Ascending aorta (tissue), 2 donors: ENCODE measurements around the gene KRTAP21-2. TPM values are rescaled to one million over a fixed set of nuclear protein-coding genes. Genes with fewer than 3 reads are reported as not detected.
"Not testable (repeated sequence)": the region's sequence is repeated elsewhere in the genome, so short reads cannot be mapped to it uniquely, and the experiment has no call there.

Source experiments
- DNase-seq, 2 donors: peaks; one replicate each; pipeline ENCODE4 v3.0.0-alpha.2; 2019; ENCODE audit warnings: low spot score in 2 of 2
- H3K27ac ChIP-seq, 2 donors: fragments of 200-600 bp; sonication (generic); one replicate each; pipeline ENCODE4 v1.5.1; 2016 to 2017; ENCODE audit warnings: mild to moderate bottlenecking in 1 of 2
- H3K27me3 ChIP-seq: fragments of 200-600 bp; sonication (generic); one replicate; pipeline ENCODE4 v1.5.1; 2017
- H3K36me3 ChIP-seq, 2 donors: fragments of 200-600 bp; sonication (generic); one replicate each; pipeline ENCODE4 v1.5.1; 2016
- H3K4me1 ChIP-seq, 2 donors: fragments of 200-600 bp; sonication (generic); one replicate each; pipeline ENCODE4 v1.5.1; 2016 to 2017; ENCODE audit warnings: mild to moderate bottlenecking in 1 of 2
- H3K4me3 ChIP-seq, 2 donors: fragments of 200-600 bp; sonication (generic); one replicate each; pipeline ENCODE4 v1.5.1; 2016 to 2017; ENCODE audit warnings: mild to moderate bottlenecking in 1 of 2
- H3K9me3 ChIP-seq, 2 donors: fragments of 200-600 bp; sonication (generic); one replicate each; pipeline ENCODE4 v1.5.1; 2016
- CTCF ChIP-seq, 3 experiments: fragments of 200-600 bp in 2 of 3; fragments of 450-650 bp in 1 of 3; sonication (generic) in 2 of 3; IDR thresholded peaks; one replicate each; pipeline ENCODE4 v1.5.1; 2016 to 2019; ENCODE audit warnings: antibody characterized with exemption in 3 of 3, mild to moderate bottlenecking in 1 of 3, moderate library complexity in 1 of 3
- intact Hi-C: fragments of 100-400 bp; cut with DNase I; formaldehyde crosslinking; loops from one replicate; pipeline ENCODE4 v1.15.1; 2023
- total RNA-seq: library from RNA; depleted of rRNA; stranded (reverse); fragments of >200 nt; gene quantifications from one replicate; pipeline ENCODE4 v1.1.0, GENCODE V29; 2016

The KRTAP21-2 gene
- total RNA-seq, 1 donor from 2014 or later, result not detected

- H3K27ac ChIP-seq, result no peak overlapping the region
- no peaks in the 10 kb centered on the region for H3K27me3 ChIP-seq
- no peaks in the 10 kb centered on the region for H3K4me1 ChIP-seq
- H3K9me3 ChIP-seq, result no peaks in the 10 kb centered on the region
- TF ChIP-seq CTCF (IDR thresholded peaks at IDR 0.05), result no peak
- intact Hi-C loops, result no loop called here
- no peak for DNase-seq
- no peak overlapping the region for H3K4me3 ChIP-seq
- no peaks in the 10 kb centered on the region for H3K36me3 ChIP-seq
Measured at GRCh38 chr21:30758306-30758705, 11.2 kb upstream of the KRTAP21-2 start.

- intact Hi-C loops, H3K4me1 ChIP-seq, DNase-seq, H3K27ac ChIP-seq, H3K9me3 ChIP-seq, H3K27me3 ChIP-seq, H3K4me3 ChIP-seq, H3K36me3 ChIP-seq: not testable (repeated sequence)
Measured at GRCh38 chr21:30755328-30755727, 8.3 kb upstream of the KRTAP21-2 start, which contains the start of gene KRTAP21-1. Gene KRTAP21-1, minus strand, starts transcription at chr21:30755428. Its CDS starts 50 bp downstream, at chr21:30755378.

GRCh38 chr21:30740462-30740861 is 6.6 kb downstream of the KRTAP21-2 start:
- H3K9me3 ChIP-seq, result no peaks in the 10 kb centered on the region
- no peaks in the 10 kb centered on the region for H3K36me3 ChIP-seq
- H3K27ac ChIP-seq, result no peak overlapping the region
- H3K4me3 ChIP-seq, result no peak overlapping the region
- TF ChIP-seq CTCF (IDR thresholded peaks at IDR 0.05), result no peak
- intact Hi-C loops, result no loop called here
- H3K4me1 ChIP-seq, result no peaks in the 10 kb centered on the region
- no peaks in the 10 kb centered on the region for H3K27me3 ChIP-seq
- no peak for DNase-seq

- Histone ChIP-seq H3K36me3 (no peaks in the 10 kb centered on the region), H3K27me3 (no peaks in the 10 kb centered on the region), H3K9me3 (no peaks in the 10 kb centered on the region), H3K4me3 (no peak overlapping the region), H3K27ac (no peak overlapping the region), H3K4me1 (no peaks in the 10 kb centered on the region)
- DNase-seq, result no peak
- intact Hi-C loops, result no loop called here
- no peak for TF ChIP-seq CTCF (IDR thresholded peaks at IDR 0.05)
Measured at GRCh38 chr21:30733026-30733425, 14.0 kb downstream of the KRTAP21-2 start.

- Histone ChIP-seq H3K9me3 (no peaks in the 10 kb centered on the region), H3K4me3 (no peak overlapping the region), H3K27ac (no peak overlapping the region), H3K36me3 (no peaks in the 10 kb centered on the region), H3K27me3 (no peaks in the 10 kb centered on the region), H3K4me1 (no peaks in the 10 kb centered on the region)
- intact Hi-C loops, result no loop called here
- no peak for DNase-seq
- TF ChIP-seq CTCF (IDR thresholded peaks at IDR 0.05), result no peak
Measured at GRCh38 chr21:30726726-30727125, 20.3 kb downstream of the KRTAP21-2 start.

GRCh38 chr21:30719401-30719800 is 27.7 kb downstream of the KRTAP21-2 start:
- Histone ChIP-seq H3K9me3 (no peaks in the 10 kb centered on the region), H3K4me1 (no peaks in the 10 kb centered on the region), H3K27ac (no peak overlapping the region), H3K36me3 (no peaks in the 10 kb centered on the region), H3K27me3 (no peaks in the 10 kb centered on the region), H3K4me3 (no peak overlapping the region)
- intact Hi-C loops, result no loop called here
- TF ChIP-seq CTCF (IDR thresholded peaks at IDR 0.05), result no peak
- no peak for DNase-seq
